Vagina (tissue), 2 donors: Measurements from ENCODE around the gene TMEM179.

Experiments
- POLR2A ChIP-seq, 2 donors: fragments of 450-650 bp; IDR thresholded peaks; one replicate each; pipeline ENCODE4 v1.6.1; 2017; ENCODE audit warnings: antibody characterized with exemption in 2 of 2, mild to moderate bottlenecking in 2 of 2, moderate library complexity in 2 of 2
- POLR2AphosphoS5 ChIP-seq, 2 donors: sonication (generic); formaldehyde crosslinking; IDR thresholded peaks; one replicate each; pipeline ENCODE4 v1.9.0; 2017; ENCODE audit warnings: antibody characterized with exemption in 2 of 2, mild to moderate bottlenecking in 2 of 2, low read depth in 1 of 2; ENCODE audit not compliant: insufficient read depth in 1 of 2
- TF ChIP-seq, protein P1 (sequence below), 3 experiments: fragments of 450-650 bp in 2 of 3; fragments of 200-600 bp in 1 of 3; sonication (generic) in 1 of 3; IDR thresholded peaks; one replicate each; pipeline ENCODE4 v1.5.1; 2017 to 2019; ENCODE audit warnings: antibody characterized with exemption in 3 of 3, mild to moderate bottlenecking in 2 of 3, moderate library complexity in 2 of 3

DNA sequence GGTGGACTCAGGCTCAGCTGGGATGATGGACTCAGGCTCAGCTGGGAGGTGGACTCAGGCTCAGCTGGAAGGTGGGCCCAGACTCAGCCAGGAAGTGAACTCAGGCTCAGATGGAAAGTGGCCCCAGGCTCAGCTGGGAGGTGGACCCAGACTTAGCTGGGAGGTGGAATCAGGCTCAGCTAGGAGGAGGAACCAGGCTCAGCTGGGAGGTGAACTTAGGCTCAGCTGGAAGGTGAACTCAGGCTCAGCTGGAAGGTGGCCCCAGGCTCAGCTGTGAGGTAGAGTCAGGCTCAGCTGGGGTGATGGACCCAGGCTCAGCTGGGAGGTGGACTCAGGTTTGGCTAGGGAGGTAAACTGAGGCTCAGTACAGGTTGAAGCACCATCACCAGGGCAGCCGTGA is 46.8 kb downstream of the TMEM179 start:
- TF ChIP-seq, protein P1, sequence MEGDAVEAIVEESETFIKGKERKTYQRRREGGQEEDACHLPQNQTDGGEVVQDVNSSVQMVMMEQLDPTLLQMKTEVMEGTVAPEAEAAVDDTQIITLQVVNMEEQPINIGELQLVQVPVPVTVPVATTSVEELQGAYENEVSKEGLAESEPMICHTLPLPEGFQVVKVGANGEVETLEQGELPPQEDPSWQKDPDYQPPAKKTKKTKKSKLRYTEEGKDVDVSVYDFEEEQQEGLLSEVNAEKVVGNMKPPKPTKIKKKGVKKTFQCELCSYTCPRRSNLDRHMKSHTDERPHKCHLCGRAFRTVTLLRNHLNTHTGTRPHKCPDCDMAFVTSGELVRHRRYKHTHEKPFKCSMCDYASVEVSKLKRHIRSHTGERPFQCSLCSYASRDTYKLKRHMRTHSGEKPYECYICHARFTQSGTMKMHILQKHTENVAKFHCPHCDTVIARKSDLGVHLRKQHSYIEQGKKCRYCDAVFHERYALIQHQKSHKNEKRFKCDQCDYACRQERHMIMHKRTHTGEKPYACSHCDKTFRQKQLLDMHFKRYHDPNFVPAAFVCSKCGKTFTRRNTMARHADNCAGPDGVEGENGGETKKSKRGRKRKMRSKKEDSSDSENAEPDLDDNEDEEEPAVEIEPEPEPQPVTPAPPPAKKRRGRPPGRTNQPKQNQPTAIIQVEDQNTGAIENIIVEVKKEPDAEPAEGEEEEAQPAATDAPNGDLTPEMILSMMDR (IDR thresholded peaks at IDR 0.05): no peak
- TF ChIP-seq POLR2A (IDR thresholded peaks at IDR 0.05) (no peak), POLR2AphosphoS5 (IDR thresholded peaks at IDR 0.05; ENCODE audit: insufficient read depth in 1 of 2, low read depth in 1 of 2) (no peak)
